Measurements from ENCODE around the gene TGFB3.
"Not testable (repeated sequence)": the region's sequence is repeated elsewhere in the genome, so short reads cannot be mapped to it uniquely, and the experiment has no call there.

Gene TGFB3

DNA sequence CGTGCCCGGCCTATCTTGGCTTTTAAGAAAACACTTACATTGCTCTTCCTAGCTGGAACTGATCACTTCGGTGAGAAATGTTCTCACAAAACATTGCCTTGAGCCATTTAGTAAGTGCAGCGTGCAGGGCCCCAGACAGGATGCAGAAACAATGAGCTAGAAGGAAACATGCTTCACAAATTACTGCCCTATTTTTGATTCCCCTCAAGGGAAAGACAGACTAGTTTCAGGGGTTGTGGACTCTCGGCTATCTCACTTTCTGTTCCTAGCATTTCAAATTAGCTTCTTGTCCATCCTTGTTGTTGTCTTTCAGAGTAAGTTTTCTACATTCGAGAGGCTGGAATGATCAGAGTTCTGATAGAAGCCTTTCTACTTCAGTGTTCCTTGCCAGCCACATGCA, 21.6 kb downstream of the TGFB3 start:
- DNase-seq (ENCODE audit: low read depth, low spot score) = no peak

- DNase-seq (ENCODE audit: low read depth, low spot score) = no peak
These were observed 22.8 kb downstream of the TGFB3 start for GRCh38 chr14:75959031-75959430.

- DNase-seq (ENCODE audit: low read depth, low spot score) = no peak
These were observed 29.3 kb downstream of the TGFB3 start for GRCh38 chr14:75952489-75952888.

DNA sequence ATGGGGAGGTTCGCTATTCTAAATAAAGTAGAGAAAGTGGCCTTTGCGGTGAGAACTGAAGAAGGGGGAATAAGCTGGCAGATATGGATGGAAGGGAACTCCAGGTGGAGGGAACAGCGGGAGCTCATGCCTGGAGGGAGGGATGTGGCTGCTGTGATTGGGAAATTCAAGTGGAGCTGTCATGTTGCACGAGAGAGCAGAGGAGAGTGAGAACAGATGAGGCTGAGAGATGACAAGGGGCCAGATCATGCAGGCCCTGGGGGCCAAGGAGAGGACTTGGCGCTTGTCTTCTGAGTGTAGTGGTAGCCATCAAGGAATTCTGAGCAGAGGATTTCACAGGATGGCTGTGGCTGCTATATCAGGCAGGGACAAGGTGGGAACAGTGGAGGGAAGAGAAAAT, 35.0 kb downstream of the TGFB3 start:
- DNase-seq (ENCODE audit: low read depth, low spot score) = no peak

DNA sequence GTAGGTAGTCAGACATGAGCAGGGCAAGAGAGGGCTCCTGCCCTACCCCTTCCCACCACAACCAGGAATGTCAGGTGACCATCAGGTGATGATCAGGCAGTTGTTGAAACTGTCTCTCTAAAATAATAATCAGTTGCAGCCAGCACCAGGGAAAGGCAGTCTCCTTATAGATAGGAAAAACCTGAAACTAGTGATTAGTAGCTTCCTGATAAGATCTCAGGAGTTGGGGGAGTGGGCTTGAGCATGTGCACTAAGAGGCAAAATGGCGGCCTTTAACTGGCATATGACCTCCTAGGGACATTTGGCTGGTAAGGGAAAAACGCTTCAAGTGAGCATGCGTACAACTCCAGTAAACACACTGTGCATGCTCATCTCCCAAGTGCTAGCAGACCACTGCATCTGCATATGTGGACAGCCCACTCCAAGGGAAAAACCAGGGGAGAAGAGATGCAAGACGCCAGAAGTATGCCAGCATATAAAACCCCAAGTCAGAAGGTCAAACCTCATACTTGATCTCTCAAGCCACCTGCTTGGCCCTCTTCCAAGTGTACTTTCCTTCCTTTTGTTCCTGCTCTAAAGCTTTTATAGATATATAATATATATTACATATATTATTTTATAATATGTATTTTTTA, 37.1 kb downstream of the TGFB3 start:
- DNase-seq (ENCODE audit: low read depth, low spot score) = no peak

DNA sequence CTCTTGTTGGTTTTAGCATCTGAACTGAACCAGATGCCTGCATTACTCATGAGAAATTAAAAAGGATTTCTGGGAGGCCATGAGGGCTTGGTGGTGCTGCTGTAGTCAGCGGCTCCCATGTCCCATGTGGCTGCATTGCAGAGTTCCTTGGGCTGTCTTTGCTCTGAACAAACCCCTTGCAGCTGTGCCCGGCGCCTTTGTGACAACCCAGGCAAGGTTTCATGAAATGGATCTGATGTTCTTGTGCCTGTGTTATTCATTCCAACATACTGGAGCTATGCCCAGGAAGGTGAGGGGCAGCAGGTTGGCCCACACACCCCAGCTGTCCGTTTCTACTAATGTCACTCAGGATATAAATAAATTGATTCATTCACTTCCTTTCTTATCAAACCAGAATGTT, 40.8 kb downstream of the TGFB3 start:
- no peak for DNase-seq (ENCODE audit: low read depth, low spot score)

DNA sequence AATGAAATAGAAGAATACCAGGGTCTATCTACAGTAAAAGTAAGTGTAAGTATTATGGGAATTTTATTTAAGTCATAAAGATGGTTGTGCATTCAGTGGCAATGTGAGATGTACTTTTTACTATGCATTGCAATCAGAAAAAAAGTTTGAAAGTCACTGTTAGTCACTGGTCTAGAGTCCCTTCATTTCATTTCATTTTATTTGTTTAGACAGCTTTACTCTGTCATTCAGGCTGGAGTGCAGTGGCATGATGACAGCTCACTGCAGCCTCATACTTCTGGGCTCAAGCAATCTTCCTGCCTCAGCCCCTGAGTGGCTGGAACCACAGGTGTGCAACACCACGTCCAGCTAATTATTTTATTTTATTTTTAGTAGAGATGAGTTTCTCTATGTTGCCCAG, 42.6 kb downstream of the TGFB3 start:
- no peak for DNase-seq (ENCODE audit: low read depth, low spot score)

GRCh38 chr14:75934998-75935628, 46.7 kb downstream of the TGFB3 start:
- no peak for DNase-seq (ENCODE audit: low read depth, low spot score)

DNA sequence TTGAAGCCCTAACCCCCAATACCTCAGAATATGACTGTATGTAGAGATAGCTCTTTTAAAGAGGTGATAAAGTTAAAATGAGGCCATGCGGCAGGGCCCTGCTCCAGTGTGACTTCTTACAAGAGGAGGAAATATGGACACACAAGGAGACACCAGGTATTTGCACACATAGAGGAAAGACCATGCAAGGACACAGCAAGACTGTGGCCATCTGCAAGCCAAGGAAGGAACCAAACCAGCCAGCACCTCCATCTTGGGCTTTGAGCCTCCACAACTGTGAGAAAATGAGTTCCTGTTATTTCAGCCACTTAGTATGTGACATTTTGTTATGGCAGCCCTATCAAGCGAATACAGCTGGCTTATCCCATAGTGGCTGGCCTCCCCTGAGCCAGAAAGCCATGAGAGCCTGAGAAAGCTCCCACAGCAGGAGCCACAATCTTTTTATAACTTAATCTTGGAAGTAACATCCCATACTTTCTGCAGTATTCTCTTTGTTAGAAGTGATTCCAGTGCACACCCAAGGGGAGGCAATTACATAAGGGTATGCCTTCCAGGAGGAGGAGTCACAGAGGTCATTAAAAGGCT, 48.0 kb downstream of the TGFB3 start:
- DNase-seq (ENCODE audit: low read depth, low spot score) = no peak

- no peak for DNase-seq (ENCODE audit: low read depth, low spot score)
These were observed 53.1 kb downstream of the TGFB3 start for GRCh38 chr14:75928690-75929181.

DNA sequence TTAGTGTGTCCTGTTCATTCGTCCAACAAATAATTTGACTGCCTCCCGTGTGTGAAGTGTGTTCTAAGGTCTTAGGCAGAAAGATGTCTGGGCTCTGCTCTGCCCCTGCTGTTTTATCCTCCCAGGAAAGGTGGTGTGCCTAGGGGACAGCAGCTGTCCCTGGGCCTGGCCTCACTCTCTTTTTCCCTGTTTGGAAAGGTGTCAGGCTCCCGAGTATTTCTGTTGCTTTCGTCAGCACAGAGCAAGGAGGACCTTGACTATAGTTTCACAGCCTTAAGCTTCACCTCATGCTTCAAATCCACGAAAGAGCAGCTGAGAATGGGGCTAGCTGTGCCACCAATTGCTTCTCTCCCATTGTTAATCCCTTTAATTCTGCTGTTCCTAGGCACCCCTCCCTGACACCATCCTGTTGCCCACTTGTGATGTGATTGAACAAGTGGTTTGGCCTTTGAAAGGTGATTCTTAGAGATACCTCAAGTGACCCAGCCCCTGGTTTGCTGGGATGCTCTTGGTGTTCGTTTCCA, 54.2 kb downstream of the TGFB3 start:
- no peak for DNase-seq (ENCODE audit: low read depth, low spot score)

DNA sequence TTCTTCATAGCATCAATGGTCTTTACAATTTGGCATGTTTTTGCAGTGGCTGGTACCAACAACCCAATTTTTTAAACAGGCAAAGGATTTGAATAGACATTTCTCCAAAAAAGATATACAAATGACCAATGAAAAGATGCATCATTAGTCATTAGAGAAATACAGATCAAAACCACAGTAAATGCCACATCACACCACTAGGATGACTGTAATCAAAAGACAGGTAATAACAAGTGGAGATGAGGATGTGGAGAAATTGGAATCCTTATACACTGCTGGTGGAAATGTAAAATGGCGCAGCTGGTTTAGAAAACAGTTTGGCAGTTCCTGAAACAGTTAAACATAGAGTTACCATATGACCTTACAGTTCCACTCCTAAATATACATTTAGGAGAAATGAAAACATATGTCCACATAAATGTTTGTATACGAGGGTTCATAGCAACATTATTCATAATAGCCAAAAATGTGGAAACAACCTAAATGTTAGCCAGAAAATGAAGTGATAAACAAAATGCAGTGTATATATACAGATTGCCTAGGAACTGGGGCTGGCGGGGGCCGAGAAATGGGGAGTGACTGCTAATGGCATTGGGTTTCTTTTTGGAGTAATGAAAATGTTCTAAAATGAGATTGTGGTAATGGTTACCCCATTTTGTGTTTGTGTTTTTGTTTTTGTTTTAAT, 55.2 kb downstream of the TGFB3 start:
- no peak for DNase-seq (ENCODE audit: low read depth, low spot score)

DNA sequence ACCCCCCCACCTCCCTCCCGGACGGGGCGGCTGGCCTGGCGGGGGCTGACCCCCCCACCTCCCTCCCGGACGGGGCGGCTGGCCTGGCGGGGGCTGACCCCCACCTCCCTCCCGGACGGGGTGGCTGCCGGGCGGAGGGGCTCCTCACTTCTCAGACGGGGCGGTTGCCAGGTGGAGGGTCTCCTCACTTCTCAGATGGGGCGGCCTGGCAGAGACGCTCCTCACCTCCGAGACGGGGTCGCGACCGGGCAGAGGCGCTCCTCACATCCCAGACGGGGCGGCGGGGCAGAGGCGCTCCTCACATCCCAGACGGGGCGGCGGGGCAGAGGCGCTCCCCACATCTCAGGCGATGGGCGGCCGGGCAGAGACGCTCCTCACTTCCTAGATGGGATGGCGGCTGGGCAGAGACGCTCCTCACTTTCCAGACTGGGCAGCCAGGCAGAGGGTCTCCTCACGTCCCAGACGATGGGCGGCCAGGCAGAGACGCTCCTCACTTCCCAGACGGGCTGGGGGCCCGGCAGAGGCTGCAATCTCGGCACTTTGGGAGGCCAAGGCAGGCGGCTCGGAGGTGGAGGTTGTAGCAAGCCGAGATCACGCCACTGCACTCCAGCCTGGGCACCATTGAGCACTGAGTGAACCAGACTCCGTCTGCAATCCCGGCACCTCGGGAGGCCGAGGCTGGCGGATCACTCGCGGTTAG, 56.5 kb downstream of the TGFB3 start:
- DNase-seq (ENCODE audit: low read depth, low spot score) = not testable (repeated sequence)

GRCh38 chr14:75920421-75920820, 61.4 kb downstream of the TGFB3 start:
- DNase-seq (ENCODE audit: low read depth, low spot score) = not testable (repeated sequence)

DNA sequence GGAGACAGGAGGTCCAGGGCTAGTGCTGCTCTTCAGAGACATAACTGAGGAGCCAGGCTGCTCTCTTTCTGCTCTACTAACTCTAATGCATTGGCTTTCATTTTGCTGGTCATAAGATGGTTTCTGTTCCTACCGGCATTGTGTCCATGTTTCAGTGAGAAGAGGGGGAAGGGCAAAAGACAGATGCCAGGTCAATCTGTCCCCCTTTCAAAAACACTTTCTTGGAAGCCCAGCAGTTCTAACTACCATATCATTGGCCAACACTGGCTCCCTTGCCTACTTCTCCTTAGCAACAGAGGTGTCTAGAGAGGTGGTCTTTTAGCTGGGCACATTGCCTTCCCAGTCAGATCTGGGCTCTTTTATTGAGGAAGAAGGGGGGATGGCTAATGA, 63.9 kb downstream of the TGFB3 start:
- no peak for DNase-seq (ENCODE audit: low read depth, low spot score)

DNA sequence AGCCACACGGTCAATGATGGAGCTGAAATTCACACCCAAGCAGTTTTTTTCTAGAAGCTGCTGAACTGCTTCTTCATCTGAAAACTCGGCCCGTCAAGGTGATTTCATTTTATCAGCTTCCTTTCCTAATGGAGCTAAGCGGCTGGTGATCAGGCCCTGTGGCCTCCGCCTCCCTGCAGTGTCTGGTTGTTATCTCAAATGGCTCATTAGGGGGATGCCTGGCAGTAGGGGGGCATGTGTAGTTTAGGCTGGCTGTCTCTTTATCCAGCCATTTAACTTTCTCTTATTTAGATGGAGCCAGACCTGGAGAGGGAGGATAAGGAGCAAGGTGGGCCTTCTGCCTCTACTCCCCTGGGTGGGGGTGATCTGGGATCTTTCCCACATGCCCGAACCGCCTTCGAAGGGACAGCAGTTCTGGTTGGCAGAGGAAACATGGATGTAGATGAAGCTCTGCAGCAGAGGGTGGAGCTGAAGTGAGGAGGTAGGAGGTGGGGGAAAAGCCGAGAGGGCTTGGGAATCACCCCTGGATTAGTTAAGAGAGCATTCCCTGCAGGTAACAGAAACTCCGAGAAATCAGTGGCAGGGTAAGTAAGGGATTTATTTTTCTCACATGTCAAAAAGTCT, 64.4 kb downstream of the TGFB3 start:
- DNase-seq (ENCODE audit: low read depth, low spot score) = no peak

DNA sequence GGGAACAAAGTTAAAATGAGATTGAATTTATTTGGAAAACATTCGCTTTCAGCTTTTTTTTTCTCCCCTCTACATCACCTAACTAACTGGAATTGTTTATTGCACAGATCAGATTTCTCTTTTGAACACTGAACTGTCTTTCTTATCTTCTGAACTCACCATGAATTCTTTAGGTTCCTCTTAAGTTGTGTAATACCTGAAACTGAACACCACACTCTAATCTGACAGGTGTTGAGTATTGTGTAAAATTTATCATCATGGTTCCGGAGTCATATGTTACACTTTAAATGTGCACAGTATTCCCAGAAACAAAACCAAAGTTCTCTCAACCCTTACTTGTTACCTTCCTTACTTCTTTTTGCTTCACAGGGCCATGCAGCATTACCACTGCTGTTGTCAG, 66.8 kb downstream of the TGFB3 start:
- DNase-seq (ENCODE audit: low read depth, low spot score) = no peak

DNA sequence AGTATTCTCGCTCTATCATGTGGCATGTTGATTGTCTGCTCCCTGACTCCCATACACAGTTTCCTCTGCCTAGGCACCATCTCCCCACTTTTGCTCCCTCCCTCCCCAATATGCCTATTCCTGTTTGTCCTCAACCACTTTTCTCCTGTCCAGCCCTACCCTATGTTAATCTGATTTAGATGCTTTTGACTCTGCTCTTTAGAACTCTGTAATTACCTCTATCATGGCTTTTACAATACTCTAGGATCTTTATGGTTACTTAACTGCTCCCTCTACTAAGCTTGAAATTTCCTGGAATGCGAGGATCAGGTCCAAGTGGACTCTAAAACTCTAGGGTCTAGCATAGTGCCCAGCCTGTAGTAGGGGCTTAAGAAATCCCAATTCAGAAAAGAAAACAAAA, 68.6 kb downstream of the TGFB3 start:
- DNase-seq (ENCODE audit: low read depth, low spot score) = no peak

- no peak for DNase-seq (ENCODE audit: low read depth, low spot score)
These were observed 69.9 kb downstream of the TGFB3 start for GRCh38 chr14:75911883-75912282.

DNA sequence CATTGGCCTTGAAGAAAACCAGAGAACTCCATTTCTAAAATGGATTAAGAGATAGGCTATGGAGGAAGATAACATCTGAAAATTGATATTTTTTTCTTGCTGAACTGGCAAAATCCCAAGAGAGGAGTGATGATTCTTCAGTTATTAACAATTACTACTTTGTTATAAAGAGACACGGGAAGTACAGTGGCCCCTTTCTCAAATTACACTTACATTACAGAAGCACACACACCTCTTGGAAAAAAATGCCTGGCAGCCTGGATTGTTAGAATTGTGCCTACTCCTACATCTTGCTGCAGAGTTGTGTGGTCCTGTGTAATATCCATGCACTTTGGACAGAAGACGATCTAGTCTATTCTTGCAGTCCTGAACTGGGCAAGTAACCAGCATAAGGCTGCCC, 71.7 kb downstream of the TGFB3 start:
- DNase-seq (ENCODE audit: low read depth, low spot score) = no peak

DNA sequence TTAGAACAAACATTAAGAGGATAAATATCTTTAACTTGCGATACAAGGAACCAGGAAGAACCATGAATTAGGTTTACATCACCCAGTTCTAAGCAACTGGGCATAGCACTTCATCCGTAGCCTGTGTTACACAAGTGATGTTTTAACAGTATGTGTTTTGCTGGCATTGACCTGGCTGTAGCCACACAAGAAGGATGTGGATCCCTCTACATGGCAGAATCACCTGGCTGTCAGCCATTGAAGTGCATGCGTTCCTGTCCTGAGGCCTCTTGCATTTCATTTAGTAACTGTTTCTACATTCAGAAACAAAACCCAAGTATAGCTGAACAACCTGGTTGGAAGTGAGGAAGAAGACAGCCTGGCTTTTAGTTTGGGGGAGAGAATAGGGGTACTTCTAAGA, 72.2 kb downstream of the TGFB3 start:
- DNase-seq (ENCODE audit: low read depth, low spot score) = no peak
